B cell (primary cell): Measurements from ENCODE around the gene NRIP2. TPM values are rescaled to one million over a fixed set of nuclear protein-coding genes. Genes with fewer than 3 reads are reported as not detected.

Source experiments
- ATAC-seq: fragments of 200-7000 bp; cut with Tn5 transposase; one replicate; pipeline ENCODE4 v1.10.0; 2021; ENCODE audit warnings: low read depth, mild to moderate bottlenecking, moderate number of reproducible peaks, moderate library complexity
- CTCF ChIA-PET: fragments of 350-600 bp; sonication (Branson Sonifier 250); formaldehyde crosslinking; loops from one replicate; lab custom pipeline; 2021; ENCODE audit warnings: antibody characterized with exemption, inconsistent platforms; lab: Charles Lee
- POLR2A ChIA-PET: fragments of 350-600 bp; sonication (Branson Sonifier 250); formaldehyde crosslinking; loops from one replicate; lab custom pipeline; 2021; ENCODE audit warnings: antibody characterized with exemption; lab: Charles Lee
- DNase-seq: peaks from one replicate; pipeline ENCODE4 v3.0.0; 2013
- H2AFZ ChIP-seq: 2 replicates; pipeline ENCODE4 v1.6.1; 2012; ENCODE audit warnings: mild to moderate bottlenecking, low read depth, low read length; ENCODE audit not compliant: insufficient read depth, poor library complexity, severe bottlenecking
- H3K27ac ChIP-seq, 2 donors: 1 replicate in 1 of 2; 2 replicates in 1 of 2; pipeline ENCODE4 v1.5.1; 2012 to 2013; ENCODE audit warnings: low read length in 2 of 2, mild to moderate bottlenecking in 2 of 2, moderate library complexity in 1 of 2
- H3K27me3 ChIP-seq, 4 experiments: fragments of 200-600 bp in 1 of 4; sonication (generic) in 1 of 4; replicated peaks in 1 of 4; 1 replicate in 2 of 4; 2 replicates in 2 of 4; pipeline versions ENCODE4 v1.6.1 to v1.7.0; 2013 to 2016; ENCODE audit warnings: low read length in 3 of 4, mild to moderate bottlenecking in 2 of 4, mixed read lengths in 1 of 4, moderate library complexity in 1 of 4; ENCODE audit not compliant: insufficient read depth in 4 of 4, control insufficient read depth in 3 of 4; ENCODE audit errors: control extremely low read depth in 1 of 4
- H3K36me3 ChIP-seq, 2 experiments: replicated peaks in 1 of 2; 1 replicate in 1 of 2; 2 replicates in 1 of 2; pipeline versions ENCODE4 v1.6.1 to v1.7.1; 2013; ENCODE audit warnings: low read length in 1 of 2; ENCODE audit not compliant: insufficient read depth in 2 of 2, control insufficient read depth in 1 of 2; ENCODE audit errors: control extremely low read depth in 1 of 2, extremely low read depth in 1 of 2
- H3K4me1 ChIP-seq, 2 donors: fragments of 200-600 bp in 1 of 2; sonication (generic) in 1 of 2; 1 replicate in 1 of 2; 2 replicates in 1 of 2; pipeline versions ENCODE4 v1.5.1 to v1.6.1; 2013 to 2017; ENCODE audit warnings: low read length in 2 of 2; ENCODE audit not compliant: control insufficient read depth in 2 of 2, insufficient read depth in 2 of 2
- H3K4me2 ChIP-seq: replicated peaks from 2 replicates; pipeline ENCODE3; 2012; ENCODE audit warnings: mild to moderate bottlenecking, low read depth, low read length; ENCODE audit not compliant: poor library complexity, severe bottlenecking
- H3K4me3 ChIP-seq, 5 experiments: fragments of 200-600 bp in 1 of 5; sonication (generic) in 1 of 5; 1 replicate in 3 of 5; 2 replicates in 2 of 5; pipeline versions ENCODE4 v1.5.1 to v1.7.0; 2011 to 2016; ENCODE audit warnings: low read length in 4 of 5, mild to moderate bottlenecking in 4 of 5, low read depth in 2 of 5, control low read depth in 1 of 5, moderate library complexity in 1 of 5; ENCODE audit not compliant: insufficient read depth in 1 of 5; ENCODE audit errors: control extremely low read depth in 1 of 5, extremely low read depth in 1 of 5
- H3K79me2 ChIP-seq: fragments of 200-600 bp; sonication (generic); one replicate; pipeline ENCODE4 v1.6.0; 2016; ENCODE audit warnings: low read length; ENCODE audit not compliant: control insufficient read depth, insufficient read depth
- H3K9ac ChIP-seq: fragments of 200-600 bp; sonication (generic); 2 replicates; pipeline ENCODE4 v1.6.1; 2017; ENCODE audit warnings: mild to moderate bottlenecking, low read length, moderate library complexity
- H3K9me3 ChIP-seq, 3 donors: one replicate each; pipeline versions ENCODE4 v1.6.1 to v1.7.1; 2013; ENCODE audit warnings: low read length in 2 of 3; ENCODE audit not compliant: control insufficient read depth in 2 of 3, insufficient read depth in 1 of 3; ENCODE audit errors: control extremely low read depth in 1 of 3
- H4K20me1 ChIP-seq: 2 replicates; pipeline ENCODE4 v1.6.0; 2012; ENCODE audit warnings: mild to moderate bottlenecking, low read length; ENCODE audit not compliant: insufficient read depth, control insufficient read depth, poor library complexity, severe bottlenecking
- H3K27ac Mint-ChIP-seq: one replicate; pipeline ENCODE4 v1.8.0; 2021; ENCODE audit warnings: mixed read lengths
- H3K27me3 Mint-ChIP-seq: one replicate; pipeline ENCODE4 v1.8.0; 2021; ENCODE audit warnings: mixed read lengths
- H3K4me1 Mint-ChIP-seq: one replicate; pipeline ENCODE4 v1.8.0; 2021; ENCODE audit warnings: mixed read lengths
- H3K4me3 Mint-ChIP-seq: one replicate; pipeline ENCODE4 v1.8.0; 2021; ENCODE audit warnings: mixed read lengths
- H3K9me3 Mint-ChIP-seq: one replicate; pipeline ENCODE4 v1.8.0; 2022; ENCODE audit warnings: mixed read lengths; ENCODE audit not compliant: insufficient read depth
- EZH2 ChIP-seq: IDR thresholded peaks from 2 replicates; pipeline ENCODE4 v1.6.1; 2012; ENCODE audit warnings: borderline replicate concordance, low read depth, mild to moderate bottlenecking, moderate library complexity, low read length; ENCODE audit not compliant: insufficient read depth, poor library complexity, severe bottlenecking
- WGBS: methylation state at CpG from one replicate; pipeline ENCODE4 v1.1.5; 2013; ENCODE audit warnings: missing lambda C conversion rate; ENCODE audit not compliant: insufficient coverage; 5-methylcytosine and 5-hydroxymethylcytosine counted together
- intact Hi-C: fragments of 100-400 bp; cut with micrococcal nuclease; formaldehyde crosslinking; loops from one replicate; pipeline ENCODE4 v1.10.0; 2022
- polyA plus RNA-seq: library from polyadenylated mRNA; depleted of rRNA; stranded (reverse); fragments of >200 nt; gene quantifications from 2 replicates; pipeline ENCODE4 v1.2.3, GENCODE V29; 2012
- total RNA-seq, 2 donors: library from RNA; stranded (reverse); fragments of 120-200 nt in 1 of 2; gene quantifications; 1 replicate in 1 of 2; 2 replicates in 1 of 2; pipeline versions ENCODE4 v1.2.3 to v1.2.4, GENCODE V29; 2013 to 2022
- TF ChIP-seq, protein P1 (sequence below): fragments of 200-600 bp; IDR thresholded peaks from one replicate; pipeline ENCODE4 v1.8.0; 2022; ENCODE audit warnings: antibody characterized with exemption, mild to moderate bottlenecking

NRIP2 gene
- total and polyA plus RNA-seq, 2 donors (not counting 1 experiment from before 2014, with no cell fraction given): not detected

DNA sequence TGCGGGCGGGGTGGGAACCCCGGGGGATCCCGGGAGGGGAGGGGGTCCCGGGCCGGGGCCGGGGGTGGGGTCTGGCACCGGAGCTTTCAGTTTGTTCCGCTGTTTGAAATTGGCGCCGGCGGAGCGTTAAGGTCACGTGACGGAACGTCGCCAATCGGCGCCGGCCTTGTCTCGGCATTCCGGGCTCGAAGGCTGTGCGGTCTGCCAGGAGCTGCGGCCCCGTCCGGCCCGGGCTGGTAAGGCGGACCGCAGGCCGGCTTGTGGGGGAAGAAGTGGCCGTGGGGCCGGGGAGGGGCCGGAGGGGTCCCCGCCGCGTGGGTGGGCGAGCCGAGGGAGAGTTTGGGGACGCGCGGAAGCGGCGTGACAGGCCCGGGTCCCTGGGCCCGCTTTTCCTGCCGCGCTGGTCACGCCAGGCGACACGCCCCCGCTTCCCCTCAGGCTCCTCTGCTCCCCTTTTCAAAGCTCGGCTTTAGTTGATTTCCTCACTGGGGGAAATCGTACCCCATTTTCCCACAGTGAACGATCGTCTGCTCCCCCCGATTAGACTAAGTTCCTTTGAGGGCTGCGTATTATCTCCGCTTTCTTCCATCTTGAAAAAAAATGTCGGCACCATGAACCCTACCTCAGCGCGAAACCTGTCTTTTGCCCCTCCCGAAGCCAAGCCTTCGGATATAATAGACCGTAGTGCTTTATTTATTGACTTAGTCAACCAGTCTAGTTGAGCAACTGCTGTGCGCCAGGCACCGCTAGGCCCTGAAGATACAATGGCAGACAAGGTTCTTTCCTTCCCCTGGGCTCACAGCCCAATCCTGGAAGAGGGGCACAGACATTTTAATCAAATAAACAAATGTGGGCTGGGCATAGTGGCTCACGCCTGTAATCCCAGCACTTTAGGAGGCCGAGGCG lies 42.5 kb upstream of the NRIP2 start, which contains the start of the genes FOXM1 and RHNO1:
Gene FOXM1, minus strand, starts transcription at position 128 of the 906 bp plus-strand sequence. CDS start 2,696 bp downstream, outside the sequence.
Gene RHNO1, plus strand, starts transcription at position 177 of the 906 bp plus-strand sequence. CDS start 8,144 bp downstream, outside the sequence.
- H2AFZ ChIP-seq: peak within 1 kb of the TSS; percentile 86
- no peaks in the 10 kb centered on the region for H3K36me3 ChIP-seq
- POLR2A ChIA-PET: interaction anchor here (0.7 to 1.0 kb wide), 3 partner anchors 13 to 61 kb away, joined by 4 to 7 read pairs (median 6); partner anchors contain the start of gene TULP3
- intact Hi-C loops: loop anchor here (1.0 to 5.0 kb wide), 2 partner anchors 13 to 80 kb away; partner anchors contain the start of gene TULP3
- no peaks in the 10 kb centered on the region for H3K9me3 Mint-ChIP-seq
- H3K79me2 ChIP-seq: peaks cover 56% of the 10 kb centered on the region
- WGBS: under 1% methylated on average over 66 of the region's 70 CpGs
- H3K27me3 ChIP-seq: no peaks in the 10 kb centered on the region
- CTCF ChIA-PET: interaction anchor here (1.0 to 1.3 kb wide), 2 partner anchors 11 to 166 kb away, joined by 3 read pairs; no protein-coding TSS in a partner anchor
- H4K20me1 ChIP-seq: no peaks in the 10 kb centered on the region
- ATAC-seq: peak; percentile 79
- H3K9me3 ChIP-seq: no peaks in the 10 kb centered on the region
- no peak for TF ChIP-seq EZH2
- TF ChIP-seq, protein P1, sequence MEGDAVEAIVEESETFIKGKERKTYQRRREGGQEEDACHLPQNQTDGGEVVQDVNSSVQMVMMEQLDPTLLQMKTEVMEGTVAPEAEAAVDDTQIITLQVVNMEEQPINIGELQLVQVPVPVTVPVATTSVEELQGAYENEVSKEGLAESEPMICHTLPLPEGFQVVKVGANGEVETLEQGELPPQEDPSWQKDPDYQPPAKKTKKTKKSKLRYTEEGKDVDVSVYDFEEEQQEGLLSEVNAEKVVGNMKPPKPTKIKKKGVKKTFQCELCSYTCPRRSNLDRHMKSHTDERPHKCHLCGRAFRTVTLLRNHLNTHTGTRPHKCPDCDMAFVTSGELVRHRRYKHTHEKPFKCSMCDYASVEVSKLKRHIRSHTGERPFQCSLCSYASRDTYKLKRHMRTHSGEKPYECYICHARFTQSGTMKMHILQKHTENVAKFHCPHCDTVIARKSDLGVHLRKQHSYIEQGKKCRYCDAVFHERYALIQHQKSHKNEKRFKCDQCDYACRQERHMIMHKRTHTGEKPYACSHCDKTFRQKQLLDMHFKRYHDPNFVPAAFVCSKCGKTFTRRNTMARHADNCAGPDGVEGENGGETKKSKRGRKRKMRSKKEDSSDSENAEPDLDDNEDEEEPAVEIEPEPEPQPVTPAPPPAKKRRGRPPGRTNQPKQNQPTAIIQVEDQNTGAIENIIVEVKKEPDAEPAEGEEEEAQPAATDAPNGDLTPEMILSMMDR: no peak
- H3K4me3 ChIP-seq: peak within 1 kb of the TSS; percentile 81 to 98 (median 88)
- peak within 1 kb of the TSS; percentile 90 for H3K9ac ChIP-seq
- peaks cover 17 to 23% of the 10 kb centered on the region in 2 donors for H3K4me1 ChIP-seq
- H3K4me1 Mint-ChIP-seq: peaks cover 30% of the 10 kb centered on the region
- peak; percentile 90 for DNase-seq
- H3K27ac ChIP-seq: peak within 1 kb of the TSS; percentile 90 to 91
- H3K27ac Mint-ChIP-seq: peak within 1 kb of the TSS; percentile 96
- peak within 1 kb of the TSS; percentile 98 for H3K4me2 ChIP-seq
- H3K27me3 Mint-ChIP-seq: no peaks in the 10 kb centered on the region
- peak within 1 kb of the TSS; percentile 97 for H3K4me3 Mint-ChIP-seq
